CD4-positive, alpha-beta T cell treated with Interleukin-6 at 100 ng/mL for 8 hours (primary cell): ENCODE data around the gene WDR5.

ENCODE experiments used
- DNase-seq: peaks from one replicate; pipeline ENCODE4 v3.0.0-alpha.2; 2020; ENCODE audit warnings: mixed read lengths, low spot score

Gene WDR5

GRCh38 chr9:134189145-134189469 lies 53.2 kb downstream of the WDR5 start:
- DNase-seq: no peak

GRCh38 chr9:134189470-134190231 lies 53.8 kb downstream of the WDR5 start:
- no peak for DNase-seq

GRCh38 chr9:134190232-134191121 lies 54.6 kb downstream of the WDR5 start:
- DNase-seq: no peak

GRCh38 chr9:134191455-134192209 lies 55.8 kb downstream of the WDR5 start:
- no peak for DNase-seq

GRCh38 chr9:134192311-134192950 lies 56.5 kb downstream of the WDR5 start:
- no peak for DNase-seq

GRCh38 chr9:134192951-134193731 lies 57.3 kb downstream of the WDR5 start:
- no peak for DNase-seq

- DNase-seq: no peak
Observed at GRCh38 chr9:134193912-134194535, 58.1 kb downstream of the WDR5 start.

GRCh38 chr9:134195558-134195957 lies 59.7 kb downstream of the WDR5 start:
- DNase-seq: peak; percentile 32

GRCh38 chr9:134196911-134197310 lies 61.0 kb downstream of the WDR5 start:
- DNase-seq: no peak

- DNase-seq: no peak
Observed at GRCh38 chr9:134198791-134199190, 62.9 kb downstream of the WDR5 start.

- DNase-seq: no peak
Observed at GRCh38 chr9:134200730-134201129, 64.8 kb downstream of the WDR5 start.

- no peak for DNase-seq
Observed at GRCh38 chr9:134203224-134203623, 67.3 kb downstream of the WDR5 start.

GRCh38 chr9:134204041-134204440 lies 68.2 kb downstream of the WDR5 start:
- no peak for DNase-seq

GRCh38 chr9:134204991-134205578 lies 69.2 kb downstream of the WDR5 start:
- DNase-seq: no peak

- no peak for DNase-seq
Observed at GRCh38 chr9:134205672-134206310, 69.9 kb downstream of the WDR5 start.

GRCh38 chr9:134206311-134207300 lies 70.7 kb downstream of the WDR5 start:
- DNase-seq: no peak

GRCh38 chr9:134208310-134208841 lies 72.5 kb downstream of the WDR5 start:
- no peak for DNase-seq

- no peak for DNase-seq
Observed at GRCh38 chr9:134208981-134209725, 73.3 kb downstream of the WDR5 start.
